GM23338 (cell line): ENCODE results near the gene SLC9A1.
A peak's percentile ranks its signal among the peaks of the same experiment; 100 is the strongest.

Source experiments
- CTCF ChIP-seq, 2 experiments: fragments of 200-600 bp in 1 of 2; sonication (generic) in 1 of 2; conservative IDR thresholded peaks; 2 replicates each; pipeline versions ENCODE4 v1.5.1 to v1.6.1; 2016 to 2017; ENCODE audit warnings: antibody characterized with exemption in 2 of 2, low read depth in 2 of 2, mild to moderate bottlenecking in 2 of 2, moderate library complexity in 1 of 2
- EZH2 ChIP-seq: fragments of 200-600 bp; sonication (generic); IDR thresholded peaks from one replicate; pipeline ENCODE4 v1.8.0; 2017; ENCODE audit warnings: antibody characterized with exemption, mild to moderate bottlenecking, low read depth; ENCODE audit not compliant: unreplicated experiment
- ZNF462 ChIP-seq: fragments of 250-450 bp; sonication (Bioruptor Pico); IDR thresholded peaks from 2 replicates; pipeline ENCODE4 v1.5.0; 2020; ENCODE audit warnings: mild to moderate bottlenecking, moderate library complexity

GRCh38 chr1:27097484-27097917, 57.4 kb downstream of the SLC9A1 start:
- TF ChIP-seq CTCF (conservative IDR thresholded peaks at IDR 0.05; ENCODE audit: low read depth in 2 of 2) (peak; percentile 99), EZH2 (no peak), ZNF462 (CRISPR knock-in tag) (no peak)
